GM13976 (cell line): ENCODE results near the gene ANKRD30B.
"Not testable (repeated sequence)": the region's sequence is repeated elsewhere in the genome, so short reads cannot be mapped to it uniquely, and the experiment has no call there.

Experiments
- DNase-seq: peaks from one replicate; pipeline ENCODE4 v3.0.0; 2012; ENCODE audit warnings: low spot score
- in situ Hi-C: fragments of 300-500 bp; cut with MboI; formaldehyde crosslinking; loops from one replicate; pipeline ENCODE4 v1.12.0; 2022; ENCODE audit warnings: low sequenced_read_pairs, mixed read lengths, inconsistent platforms; ENCODE audit not compliant: unreplicated experiment
- TF ChIP-seq, protein P1 (sequence below): IDR thresholded peaks from 2 replicates; pipeline ENCODE4 v1.5.1; 2012; ENCODE audit warnings: borderline replicate concordance, mild to moderate bottlenecking; ENCODE audit not compliant: insufficient read depth; ENCODE audit errors: extremely low read depth, missing control alignments, control extremely low read depth

The ANKRD30B gene

DNA sequence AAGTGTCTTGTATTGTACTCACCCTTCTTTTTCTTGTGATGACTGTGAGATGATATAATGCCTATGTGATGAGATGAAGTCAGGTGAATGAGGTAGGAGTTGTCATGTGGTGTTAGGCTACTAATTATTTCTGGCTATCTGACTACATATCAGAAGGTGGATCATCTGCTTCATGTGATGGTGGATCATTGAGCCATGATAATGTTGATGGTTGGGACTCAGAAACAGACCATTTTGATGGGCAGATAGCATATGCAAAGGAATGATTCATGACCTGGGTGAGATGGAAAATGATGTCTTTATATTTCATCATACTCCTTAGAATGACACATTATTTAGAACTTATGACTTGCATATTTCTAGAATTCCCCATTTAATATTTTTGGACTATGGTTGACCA, 19.5 kb downstream of the ANKRD30B start:
- TF ChIP-seq, protein P1, sequence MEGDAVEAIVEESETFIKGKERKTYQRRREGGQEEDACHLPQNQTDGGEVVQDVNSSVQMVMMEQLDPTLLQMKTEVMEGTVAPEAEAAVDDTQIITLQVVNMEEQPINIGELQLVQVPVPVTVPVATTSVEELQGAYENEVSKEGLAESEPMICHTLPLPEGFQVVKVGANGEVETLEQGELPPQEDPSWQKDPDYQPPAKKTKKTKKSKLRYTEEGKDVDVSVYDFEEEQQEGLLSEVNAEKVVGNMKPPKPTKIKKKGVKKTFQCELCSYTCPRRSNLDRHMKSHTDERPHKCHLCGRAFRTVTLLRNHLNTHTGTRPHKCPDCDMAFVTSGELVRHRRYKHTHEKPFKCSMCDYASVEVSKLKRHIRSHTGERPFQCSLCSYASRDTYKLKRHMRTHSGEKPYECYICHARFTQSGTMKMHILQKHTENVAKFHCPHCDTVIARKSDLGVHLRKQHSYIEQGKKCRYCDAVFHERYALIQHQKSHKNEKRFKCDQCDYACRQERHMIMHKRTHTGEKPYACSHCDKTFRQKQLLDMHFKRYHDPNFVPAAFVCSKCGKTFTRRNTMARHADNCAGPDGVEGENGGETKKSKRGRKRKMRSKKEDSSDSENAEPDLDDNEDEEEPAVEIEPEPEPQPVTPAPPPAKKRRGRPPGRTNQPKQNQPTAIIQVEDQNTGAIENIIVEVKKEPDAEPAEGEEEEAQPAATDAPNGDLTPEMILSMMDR = no peak
- no peak for DNase-seq
- in situ Hi-C loops = no loop called here

DNA sequence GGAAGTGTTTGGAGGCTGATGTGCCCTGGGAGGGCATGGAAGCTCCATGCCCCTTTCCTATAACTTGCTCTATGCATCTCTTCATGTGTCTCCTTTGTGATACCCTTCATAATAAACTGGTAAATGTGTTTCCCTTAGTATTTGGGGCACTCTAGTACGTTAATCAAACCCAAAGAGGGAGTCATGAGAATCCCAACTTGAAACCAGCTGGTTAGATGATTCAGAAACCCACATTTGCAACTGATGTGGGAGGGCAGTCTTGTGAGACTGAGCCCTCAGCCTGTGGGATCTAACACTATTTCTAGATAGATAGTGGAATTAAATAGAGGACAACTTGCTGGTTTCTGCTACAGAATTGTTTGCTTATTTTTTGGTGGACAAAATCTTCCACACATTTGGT, 20.3 kb downstream of the ANKRD30B start:
- TF ChIP-seq, protein P1 = no peak
- in situ Hi-C loops = no loop called here
- no peak for DNase-seq

DNA sequence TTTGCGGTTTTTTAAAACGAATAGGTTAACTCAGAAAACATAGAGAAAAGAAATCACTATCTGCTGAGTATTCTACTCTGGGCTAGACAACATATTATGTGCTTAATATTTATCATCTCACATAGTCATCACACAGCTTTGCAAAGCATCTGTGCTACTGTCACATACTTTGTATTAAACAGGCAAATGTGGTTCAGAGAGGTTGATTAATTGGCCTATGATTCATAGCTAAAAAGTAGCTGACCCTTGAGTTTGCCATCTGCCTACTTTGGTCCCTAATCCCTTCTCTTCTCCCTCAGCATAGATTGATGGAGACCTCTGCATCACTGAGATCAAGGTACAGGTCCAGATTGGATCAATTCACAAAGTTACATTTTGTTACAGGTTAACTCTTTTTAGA, 21.4 kb downstream of the ANKRD30B start:
- TF ChIP-seq, protein P1 = no peak
- in situ Hi-C loops = no loop called here
- no peak for DNase-seq

DNA sequence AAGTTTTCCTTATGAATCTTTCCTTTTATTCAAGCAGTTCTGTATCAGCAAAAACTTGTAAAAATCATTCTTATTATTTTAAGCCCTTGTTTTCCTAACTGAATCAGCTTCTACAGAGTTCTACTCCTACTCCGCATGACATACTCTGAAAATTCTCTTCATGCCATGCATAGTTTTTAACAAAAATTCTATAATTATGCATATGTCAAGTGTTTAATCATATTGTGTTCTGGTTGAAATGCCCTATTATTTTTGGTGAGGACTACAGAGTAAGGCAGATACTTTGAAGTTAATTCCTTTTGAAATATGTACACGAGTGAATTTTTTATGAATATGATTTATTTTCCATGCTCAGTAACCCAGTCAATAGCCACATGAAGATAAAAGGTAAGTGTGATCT, 28.8 kb downstream of the ANKRD30B start:
- TF ChIP-seq, protein P1 = no peak
- no peak for DNase-seq

DNA sequence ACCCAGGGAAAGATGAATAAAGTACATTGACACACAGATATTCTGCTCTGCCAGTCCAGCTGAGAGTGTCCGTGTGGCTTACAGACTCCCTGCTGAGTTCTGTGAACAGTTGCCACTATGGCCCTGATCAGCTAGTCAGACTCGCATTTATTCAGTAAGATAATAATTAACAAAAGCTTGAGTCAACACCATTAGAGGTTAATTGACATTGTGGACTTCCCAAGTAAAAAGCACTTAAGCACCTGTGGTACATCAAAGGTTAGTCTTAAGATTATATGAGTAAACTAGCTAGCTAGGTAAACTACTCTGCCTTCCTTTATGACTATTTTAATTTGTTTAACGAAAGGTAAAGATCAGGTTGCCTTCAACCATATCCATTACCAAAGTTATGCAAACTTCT, 33.7 kb downstream of the ANKRD30B start:
- no peak for DNase-seq
- TF ChIP-seq, protein P1 = no peak
- in situ Hi-C loops = no loop called here

More for the DNA sequence above, 28.8 kb downstream of the ANKRD30B start:
- in situ Hi-C loops = no loop called here

DNA sequence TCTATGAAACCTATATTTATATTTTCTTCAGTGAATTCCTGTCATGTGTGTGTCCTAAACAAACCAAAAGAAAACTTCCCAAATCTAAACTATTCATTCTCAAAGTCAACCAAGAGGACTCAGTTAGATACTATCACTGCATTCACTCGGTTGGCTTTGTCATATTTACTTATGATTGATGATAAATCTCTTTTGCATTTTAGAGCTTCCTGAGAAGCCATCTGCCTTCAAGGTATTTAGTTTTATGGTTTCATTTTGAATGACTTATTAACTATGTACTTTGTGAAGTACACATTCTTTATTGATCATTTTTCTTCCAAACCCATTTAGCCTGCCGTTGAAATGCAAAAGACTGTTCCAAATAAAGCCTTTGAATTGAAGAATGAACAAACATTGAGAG, 36.2 kb downstream of the ANKRD30B start:
- no peak for DNase-seq
- in situ Hi-C loops = no loop called here
- TF ChIP-seq, protein P1 = no peak

DNA sequence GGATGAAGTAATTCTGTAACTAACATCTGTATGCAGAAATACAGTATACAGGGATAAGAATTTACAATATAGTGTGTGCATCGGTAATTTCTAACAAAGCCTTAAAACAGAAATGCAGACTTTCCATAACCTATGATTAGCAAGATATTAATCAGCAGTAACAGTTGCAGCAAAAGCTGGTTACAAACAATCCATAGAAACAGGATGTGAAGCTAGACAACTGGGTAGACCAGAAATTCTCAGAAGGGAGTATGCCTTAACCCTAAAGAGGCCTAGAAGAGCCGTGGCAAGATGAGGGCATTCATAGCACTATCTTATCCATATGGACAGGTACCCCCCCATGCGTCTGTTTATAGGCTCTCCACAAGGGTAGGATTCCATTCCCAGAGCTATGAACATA, 48.9 kb downstream of the ANKRD30B start:
- in situ Hi-C loops = not testable (repeated sequence)

DNA sequence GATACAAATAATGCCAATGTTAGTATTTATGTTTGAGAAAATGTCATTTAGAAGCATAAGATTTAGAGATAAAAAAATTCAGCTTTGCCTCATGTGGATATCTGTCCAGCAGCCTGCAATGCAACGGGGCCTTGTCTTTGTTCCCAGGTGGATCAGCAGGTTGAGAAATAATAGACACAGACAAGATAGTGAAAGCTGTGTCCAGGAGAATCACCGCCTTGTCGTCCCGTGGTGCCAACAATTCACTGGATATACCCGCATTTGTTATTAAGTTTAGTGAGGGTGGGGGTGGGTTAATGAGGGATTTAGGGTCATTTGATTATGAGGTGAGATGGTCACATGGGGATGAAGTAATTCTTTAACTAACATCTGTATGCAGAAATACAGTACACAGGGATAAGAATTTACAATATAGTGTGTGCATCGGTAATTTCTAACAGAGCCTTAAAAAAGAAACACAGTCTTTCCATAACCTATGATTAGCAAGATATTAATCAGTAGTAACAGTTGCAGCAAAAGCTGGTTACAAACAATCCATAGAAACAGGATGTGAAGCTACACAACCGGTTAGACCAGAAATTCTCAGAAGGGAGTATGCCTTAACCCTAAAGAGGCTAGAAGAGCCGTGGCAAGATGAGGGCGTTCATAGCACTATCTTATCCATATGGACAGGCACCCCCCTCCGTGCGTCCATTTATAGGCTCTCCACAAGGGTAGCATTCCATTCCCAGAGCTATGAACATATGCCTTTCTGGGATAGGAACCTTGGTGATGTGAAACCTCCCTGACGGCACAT, 50.2 kb downstream of the ANKRD30B start:
- in situ Hi-C loops, DNase-seq: not testable (repeated sequence)

More for the DNA sequence above, 48.9 kb downstream of the ANKRD30B start:
- not testable (repeated sequence) for DNase-seq

DNA sequence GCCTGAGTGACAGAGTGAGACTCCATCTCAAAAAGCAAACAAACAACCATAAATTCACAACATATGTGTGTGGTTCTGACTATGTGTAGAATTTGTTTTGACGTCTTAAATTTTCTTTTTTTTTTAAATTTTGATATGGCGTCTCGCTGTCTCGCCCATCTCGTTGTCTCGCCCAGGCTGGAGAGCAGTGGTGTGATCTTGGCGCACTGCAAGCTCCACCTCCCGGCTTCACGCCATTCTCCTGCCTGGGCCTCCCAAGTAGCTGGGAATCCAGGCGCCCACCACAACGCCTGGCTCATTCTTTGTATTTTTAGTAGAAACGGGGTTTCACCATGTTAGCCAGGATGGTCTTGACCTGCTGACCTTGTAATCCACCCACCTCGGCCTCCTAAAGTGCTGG, 63.1 kb downstream of the ANKRD30B start:
- DNase-seq, in situ Hi-C loops: not testable (repeated sequence)

DNA sequence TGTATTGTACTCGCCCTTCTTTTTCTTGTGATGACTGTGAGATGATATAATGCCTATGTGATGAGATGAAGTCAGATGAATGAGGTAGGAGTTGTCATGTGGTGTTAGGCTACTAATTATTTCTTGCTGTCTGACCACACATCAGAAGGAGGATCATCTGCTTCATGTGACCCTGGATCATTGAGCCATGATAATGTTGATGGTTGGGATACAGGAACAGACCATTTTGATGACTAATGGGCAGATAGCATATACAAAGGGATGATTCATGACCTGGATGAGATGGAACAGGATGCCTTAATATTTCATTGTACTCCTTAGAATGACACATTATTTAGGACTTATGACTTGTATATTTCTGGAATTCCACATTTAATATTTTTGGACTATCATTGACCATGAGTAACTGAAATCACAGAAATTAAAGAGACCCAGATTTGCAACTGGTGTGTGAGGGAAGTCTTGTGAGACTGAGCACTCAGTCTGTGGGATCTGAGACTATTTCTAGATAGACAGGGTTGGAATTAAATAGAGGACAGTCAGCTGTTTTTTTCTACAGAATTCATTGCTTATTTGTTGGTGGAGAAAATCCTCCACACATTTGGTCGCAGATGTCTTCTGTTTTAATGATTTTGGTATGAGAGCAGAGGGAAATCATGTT, 79.1 kb downstream of the ANKRD30B start:
- in situ Hi-C loops = not testable (repeated sequence)

More for the DNA sequence above, 79.1 kb downstream of the ANKRD30B start:
- DNase-seq = not testable (repeated sequence)
